ENCODE data around the gene ANTXR1.

The ANTXR1 gene

DNA sequence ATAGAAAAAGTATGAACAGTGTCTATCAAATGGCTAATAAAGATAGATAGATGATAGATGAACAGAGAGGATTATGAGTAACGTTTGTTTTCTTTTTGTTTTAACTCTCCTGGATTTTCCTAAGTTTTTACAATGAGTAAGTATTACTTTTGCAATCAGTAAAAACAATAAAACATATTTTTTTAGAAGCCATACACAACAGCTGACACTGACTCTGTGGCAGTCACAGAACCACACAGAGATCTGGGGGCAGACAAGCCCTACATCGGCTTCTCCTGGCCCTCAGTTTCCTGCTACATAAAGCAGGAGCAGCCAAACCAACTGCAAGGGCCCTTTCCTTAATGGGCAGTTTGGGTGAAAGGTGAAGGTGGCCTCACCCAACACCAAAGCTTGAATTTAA, 63.6 kb downstream of the ANTXR1 start:
- no peak for DNase-seq

DNA sequence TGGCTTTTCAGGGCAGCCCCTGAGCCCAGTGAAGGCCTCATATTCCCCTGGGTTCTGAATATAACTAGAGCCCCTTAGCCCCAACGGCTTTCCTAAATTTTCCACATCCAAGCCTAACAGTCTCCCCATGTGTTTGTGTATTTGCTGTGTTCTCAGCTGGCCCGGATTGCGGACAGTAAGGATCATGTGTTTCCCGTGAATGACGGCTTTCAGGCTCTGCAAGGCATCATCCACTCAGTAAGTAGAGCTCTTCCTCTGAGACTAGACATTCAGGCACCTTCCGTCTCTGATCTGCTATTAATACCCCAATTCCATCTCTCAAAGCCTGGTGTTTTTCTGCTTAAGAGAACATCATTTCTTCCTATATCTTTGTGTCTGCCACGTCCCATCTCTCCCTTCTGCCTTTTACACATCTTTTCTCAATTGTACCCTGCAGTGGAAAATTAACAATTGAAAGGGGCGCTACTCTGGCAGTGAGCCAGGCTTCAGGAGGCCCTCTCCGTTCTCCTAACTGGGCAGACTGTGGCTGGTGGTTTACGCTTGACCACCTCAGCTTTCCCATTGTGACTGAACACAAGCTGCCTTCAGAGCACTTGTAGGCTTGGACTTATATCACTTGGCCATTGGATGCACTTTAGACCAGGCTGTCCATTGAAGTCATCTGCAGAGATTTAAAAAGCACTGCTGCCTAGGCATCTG, 64.4 kb downstream of the ANTXR1 start:
- no peak for DNase-seq

DNA sequence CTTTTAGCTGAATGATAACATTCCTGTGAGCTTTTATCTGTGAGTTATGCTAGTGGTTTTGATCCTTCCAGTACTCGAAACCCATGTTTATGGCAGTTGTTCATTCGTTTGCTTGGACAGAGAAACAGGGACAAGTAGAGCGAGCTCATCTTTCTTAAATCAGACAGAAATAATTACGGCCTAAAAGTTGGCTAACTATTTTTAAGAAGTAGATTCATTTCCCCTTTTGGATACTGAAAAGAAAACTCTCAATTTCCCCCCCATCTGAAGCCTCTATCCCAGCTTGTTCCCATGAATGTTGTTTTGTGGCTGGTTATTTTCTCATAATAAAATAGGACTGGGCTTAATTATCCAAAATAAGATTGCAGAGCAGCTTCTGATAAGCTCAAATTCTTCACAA, 67.1 kb downstream of the ANTXR1 start:
- DNase-seq: no peak

DNA sequence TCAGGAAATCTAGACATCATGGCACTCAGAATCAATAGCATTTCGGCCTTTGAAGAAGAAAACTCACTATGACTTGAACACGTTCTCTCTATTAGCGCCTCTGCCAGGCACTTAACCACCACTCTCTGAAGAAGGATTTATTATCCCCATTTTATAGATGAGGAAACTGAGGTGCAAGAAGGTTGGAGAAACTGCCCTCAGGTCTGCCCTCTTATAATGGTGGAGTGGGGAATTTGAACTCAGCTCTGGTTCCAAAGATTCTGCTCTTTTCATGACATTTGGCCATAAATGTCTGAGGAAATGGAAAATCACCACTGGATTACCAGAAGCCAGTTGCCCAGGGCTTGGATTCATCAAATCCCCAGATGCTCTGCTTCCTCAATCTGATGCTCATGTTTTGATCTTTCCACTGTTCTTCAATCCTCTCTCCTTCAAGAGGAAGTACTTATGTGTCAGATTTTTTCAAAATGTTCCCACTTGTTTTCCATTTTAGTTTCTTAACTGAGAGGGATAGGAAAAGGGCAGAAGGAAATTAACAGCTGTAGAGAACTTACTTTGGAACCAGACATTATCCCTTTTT, 68.1 kb downstream of the ANTXR1 start:
- DNase-seq: no peak

DNA sequence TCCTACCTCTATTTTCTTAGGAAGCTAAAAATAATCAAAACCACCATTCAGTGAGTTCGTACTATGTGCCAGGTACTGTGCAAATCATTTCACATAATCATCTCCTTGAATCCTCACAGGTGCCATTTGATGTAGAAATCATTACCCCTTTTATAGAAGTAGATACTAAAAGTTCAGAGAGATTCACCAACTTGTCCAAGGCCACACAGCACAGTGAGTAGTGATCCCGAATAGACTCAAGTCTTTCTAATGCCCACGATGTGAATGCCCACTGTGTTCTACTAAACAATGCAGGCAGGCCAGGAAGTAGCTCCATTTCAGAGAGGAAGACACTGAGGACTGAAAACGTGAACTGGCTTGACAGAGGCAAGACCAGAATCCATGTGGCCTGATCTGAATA, 68.8 kb downstream of the ANTXR1 start:
- DNase-seq: no peak

DNA sequence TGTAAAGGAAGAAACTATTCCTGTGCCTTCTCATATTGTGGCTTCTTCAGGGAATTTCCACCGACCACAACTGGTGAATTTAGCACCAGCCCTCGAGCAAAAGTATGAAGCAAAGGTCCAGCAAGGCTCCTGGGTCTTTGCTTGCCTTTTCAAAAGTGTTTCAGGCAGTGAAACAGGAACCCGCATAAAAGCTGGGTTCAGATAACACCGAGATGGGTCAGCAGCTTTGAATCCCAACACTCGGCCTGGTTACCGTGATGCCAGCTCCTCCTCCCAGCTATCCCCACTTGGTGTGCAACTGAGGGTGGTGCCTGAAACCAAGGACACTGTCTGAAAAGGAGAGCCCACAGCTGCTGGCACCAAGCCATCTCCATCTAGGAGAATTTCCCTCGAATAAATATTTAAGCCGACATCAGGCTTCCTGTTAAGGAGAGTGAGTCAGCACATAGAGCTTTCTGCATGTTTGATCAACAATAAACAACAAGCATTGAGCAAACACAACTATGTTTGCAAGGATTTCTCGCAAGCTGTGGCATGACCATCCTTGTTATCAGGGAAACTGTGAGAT, 69.5 kb downstream of the ANTXR1 start:
- DNase-seq: no peak

DNA sequence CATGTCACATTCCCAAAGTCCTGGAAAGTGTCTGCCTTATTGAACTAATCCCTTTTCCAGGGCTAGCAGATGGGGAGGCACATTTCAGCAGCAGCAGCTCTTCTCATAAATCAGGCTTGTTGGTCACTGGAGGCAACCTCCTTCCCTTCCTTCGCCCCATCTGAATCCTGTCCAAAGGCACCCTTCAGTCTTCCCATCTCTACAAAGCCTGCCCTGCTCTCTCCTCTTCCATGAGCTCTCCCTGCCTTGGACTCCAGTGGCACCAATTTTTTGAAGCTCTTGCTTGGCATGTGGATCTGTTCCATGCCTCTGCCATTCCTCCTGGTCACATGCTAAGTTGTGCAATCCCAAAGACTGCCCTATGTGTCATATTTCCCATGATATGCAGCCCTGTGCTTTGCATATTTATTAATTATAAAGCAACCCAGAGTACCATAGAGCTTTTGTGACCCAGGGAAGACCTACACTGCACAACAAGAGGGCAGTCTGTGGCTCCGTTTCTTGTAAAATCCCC, 70.3 kb downstream of the ANTXR1 start:
- no peak for DNase-seq

DNA sequence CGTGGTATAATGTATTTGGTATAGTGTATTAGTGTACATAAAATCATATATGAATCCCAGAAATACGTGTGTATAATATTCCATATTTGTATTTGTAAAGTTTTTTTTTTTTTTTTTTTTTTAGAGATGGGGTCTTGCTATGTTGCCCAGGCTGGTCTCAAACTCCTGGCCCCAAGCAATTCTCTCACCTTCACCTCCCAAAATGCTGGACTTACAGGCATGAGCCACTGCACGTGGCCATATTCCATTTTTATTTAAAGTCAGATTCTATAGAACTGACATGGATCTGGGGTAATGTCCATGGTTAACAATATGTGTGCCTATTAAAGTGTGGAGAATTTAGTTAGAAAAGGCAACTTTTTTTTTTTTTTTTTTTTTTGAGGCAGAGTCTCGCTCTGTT, 71.5 kb downstream of the ANTXR1 start:
- no peak for DNase-seq

DNA sequence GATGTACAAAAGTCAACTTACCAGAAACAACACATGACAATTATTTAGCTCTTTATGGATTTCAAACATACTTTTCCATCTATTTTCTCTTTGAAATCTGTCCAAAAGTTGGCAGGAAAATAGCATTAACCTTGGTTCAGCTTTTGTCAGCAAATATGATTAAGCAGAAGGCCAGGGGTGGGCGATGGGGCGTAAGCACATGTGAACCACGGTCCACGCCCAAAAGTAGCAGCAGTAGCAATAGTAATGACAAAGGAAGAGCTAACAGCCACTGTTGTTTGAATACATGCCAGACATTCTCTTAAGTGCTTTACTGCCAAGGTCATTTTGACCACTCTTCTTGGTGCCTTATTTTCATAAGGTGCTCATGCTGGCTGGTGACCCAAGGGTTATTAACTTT, 73.5 kb downstream of the ANTXR1 start:
- no peak for DNase-seq

DNA sequence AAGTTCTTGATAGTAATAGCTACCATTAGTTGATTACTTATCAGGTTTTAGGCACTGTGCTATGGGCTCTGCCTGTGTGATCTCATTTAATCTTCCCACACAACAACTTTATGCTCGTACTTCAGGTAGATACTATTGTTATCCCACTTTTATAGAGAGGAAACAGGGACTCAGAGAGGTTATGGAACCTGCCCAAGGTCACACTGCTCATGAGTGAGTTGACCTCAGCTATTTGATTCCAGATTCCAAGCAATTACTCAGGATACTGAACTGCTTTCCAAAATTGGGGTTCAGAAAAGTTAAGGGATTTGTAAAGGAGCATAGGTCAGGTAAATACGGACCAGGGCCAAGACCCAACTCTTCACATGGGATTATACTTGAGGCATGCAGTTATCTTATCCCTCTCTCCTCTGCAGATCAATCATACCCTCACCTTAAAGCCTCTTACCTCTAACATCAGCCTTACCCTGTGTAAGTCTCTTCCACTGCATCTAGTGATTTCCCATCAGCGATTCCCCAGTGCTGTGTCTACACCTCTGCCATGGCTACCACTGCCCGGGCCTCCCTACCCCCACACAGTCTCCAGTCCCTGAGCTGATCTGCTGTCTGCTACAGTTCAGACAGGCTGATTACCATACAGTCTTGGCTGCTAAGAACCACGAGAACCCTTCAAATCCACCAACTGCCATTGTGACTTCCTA, 74.4 kb downstream of the ANTXR1 start:
- DNase-seq: no peak

DNA sequence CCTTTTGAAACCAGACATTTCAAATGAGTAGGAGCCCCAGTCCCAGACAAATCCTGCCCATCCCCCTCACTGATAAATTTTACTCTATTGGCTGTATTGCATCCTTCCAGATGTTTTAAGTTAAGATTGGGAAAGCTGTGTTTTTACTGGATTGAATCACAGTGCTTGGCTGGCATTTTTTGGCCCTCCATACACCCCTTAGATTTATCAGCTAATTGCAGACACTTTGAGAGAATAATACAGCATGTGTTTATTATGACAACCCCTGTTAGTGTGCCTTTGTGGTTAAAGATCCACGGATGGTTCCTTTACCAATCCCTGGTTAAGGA, 74.9 kb downstream of the ANTXR1 start:
- DNase-seq: no peak

DNA sequence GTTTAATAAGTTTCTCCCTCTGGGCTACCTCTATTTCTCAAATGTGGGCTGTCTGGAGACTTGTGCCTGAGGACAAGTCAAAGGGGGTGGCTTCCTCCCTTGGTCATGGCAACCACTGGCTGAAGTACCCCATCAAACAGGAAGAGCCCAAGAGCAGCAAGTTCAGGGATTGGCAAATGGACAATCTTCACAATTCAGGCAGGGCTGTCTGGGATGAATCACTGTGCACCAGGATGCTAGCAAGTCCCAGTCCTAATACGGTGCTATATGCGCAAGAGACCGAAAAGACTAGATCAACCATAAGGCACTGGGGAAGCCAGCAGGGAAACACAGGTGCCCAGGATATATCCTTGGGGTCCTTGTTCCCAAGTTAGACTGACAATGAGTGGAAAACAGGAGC, 75.5 kb downstream of the ANTXR1 start:
- DNase-seq: no peak

DNA sequence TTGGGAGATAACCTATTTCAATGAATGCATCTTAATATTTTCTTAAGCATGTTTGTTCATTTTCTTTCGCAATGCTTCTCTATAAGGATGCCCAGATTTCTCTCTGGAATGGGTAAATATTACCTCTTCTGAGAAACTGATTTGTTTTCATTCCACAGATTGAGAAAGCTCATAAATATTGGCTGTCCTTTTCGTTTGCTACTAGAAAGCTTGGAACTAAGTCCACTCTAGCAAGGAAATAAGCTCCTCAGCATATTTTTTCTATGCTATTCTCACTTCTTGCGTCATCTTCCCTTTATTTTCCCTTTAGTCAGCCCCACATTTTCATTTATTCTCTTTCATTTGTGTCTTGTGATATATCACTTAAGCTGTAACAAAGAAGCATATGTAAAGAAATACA, 76.3 kb downstream of the ANTXR1 start:
- no peak for DNase-seq

DNA sequence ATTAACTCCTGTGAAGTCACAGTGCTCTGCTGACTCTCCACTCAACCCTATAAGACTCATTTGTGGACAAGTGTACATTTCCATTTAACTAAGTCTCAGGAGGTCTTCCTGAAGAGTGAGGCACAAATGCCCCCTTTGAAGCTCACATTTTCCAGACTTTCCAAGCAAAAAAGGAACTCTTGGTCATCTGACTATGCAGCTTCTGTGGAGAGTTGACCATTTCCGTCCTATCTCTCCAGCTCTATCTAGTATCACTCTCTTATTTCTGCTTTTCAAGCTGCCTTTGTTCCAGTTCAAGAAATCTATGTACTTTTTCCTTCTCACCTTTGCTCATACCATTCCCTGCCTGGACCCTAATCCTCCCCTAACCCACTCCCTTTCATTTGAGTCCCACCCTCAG, 77.0 kb downstream of the ANTXR1 start:
- DNase-seq: no peak

DNA sequence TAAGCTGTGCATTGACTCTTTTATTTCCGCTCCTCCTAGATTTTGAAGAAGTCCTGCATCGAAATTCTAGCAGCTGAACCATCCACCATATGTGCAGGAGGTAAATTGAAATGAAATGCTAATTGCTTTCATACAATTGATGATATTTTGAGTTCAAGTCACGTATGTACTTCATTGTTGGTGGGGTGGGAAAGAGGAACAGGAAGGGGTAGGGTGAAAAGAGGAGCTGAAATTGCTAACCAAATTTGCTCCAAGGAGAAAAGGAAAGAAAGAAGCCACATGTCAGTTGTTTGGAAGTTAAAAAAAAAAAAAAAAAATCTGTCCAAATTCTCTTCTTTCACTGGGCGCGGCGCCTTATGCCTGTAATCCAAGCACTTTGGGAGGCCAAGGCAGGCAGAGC, 77.8 kb downstream of the ANTXR1 start:
- no peak for DNase-seq

DNA sequence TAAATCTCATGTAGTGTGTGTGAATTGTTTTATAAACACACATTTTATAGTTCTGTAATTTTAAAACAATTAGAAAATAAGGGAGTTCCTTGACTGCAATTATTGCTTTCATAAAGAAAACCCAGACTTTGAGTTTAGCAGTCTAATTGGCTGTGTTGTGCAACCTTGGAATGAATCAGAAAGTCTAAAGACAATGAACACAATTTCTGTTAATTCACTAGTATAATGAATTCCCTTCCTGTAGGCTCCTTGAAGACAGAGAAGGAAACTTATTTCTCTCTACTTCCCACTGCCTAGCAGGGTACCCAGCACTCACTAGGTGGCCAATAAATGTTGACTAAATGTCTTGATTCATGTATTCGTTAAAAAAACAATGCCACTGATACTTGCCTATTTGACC, 79.9 kb downstream of the ANTXR1 start:
- no peak for DNase-seq

DNA sequence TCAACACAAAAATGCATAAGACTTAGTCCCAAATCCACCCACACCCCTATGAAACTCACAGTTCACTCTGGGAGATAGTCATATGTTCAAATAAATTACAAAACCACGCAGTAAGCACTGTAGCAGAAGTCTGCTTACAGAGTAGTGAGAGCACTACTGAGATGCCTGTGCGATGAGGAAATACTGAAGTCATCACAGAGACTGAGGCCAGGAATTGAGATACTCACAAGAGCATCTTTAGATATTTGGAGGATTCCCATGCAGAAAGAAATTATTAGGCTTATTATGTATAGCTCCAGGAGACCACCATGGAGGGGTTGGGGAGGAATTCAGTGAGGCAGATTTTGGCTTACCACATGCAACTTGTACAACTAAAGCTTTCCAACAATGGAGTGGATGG, 82.3 kb downstream of the ANTXR1 start:
- no peak for DNase-seq

DNA sequence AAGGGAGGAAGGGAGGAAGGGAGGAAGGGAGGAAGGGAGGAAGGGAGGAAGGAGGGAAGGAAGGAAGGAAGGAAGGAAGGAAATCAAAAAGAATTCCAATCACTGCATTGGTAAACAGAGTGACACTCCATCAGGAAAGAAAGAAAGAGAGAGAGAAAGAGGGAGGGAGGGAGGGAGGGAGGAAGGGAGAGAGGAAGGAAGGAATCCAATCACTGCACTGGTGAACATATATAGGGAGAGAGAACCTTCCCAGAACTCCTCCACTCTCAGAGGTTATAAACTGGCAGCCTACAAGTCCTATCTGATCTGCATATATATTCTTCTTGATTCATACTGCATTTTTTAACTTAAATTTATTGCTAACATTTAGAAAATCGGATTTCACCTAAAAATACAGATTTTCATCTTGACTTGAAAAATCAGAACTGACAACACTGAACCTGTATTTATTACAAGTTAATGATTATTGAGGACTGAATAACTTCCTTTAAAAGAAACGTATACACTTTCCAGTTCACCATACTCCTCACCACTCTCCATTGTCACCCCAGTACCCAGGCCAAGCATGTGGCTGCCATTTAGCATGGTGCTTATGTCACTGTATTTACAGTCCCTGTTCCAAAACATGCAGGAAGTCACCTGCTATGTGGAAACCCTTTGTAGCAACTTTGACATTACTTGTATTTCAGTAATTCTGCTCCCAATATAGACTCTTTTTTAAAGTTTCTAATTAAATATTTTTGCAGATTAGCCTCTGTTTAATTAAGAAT, 83.5 kb downstream of the ANTXR1 start:
- no peak for DNase-seq

DNA sequence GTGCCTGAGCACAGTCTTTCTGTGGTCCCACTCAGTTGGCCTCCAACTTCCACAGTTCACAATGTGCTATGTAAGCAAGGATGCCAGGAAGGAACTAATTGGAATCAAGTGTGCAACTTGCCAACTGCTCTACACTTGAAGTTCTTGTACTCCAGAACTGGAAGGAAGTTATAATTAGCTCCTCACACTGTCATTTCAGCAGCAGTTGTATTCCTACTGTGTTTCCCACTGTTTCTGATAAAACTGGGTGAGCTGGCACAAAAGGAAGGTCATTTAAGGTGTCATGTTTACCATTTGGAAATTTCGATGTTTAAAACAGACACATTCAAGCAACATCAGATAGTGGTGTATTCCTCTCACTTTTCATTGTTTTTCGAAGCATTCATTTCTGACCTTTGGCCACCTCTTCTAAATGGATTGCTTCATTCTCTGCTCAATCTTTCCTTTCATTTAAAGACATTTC, 84.2 kb downstream of the ANTXR1 start:
- no peak for DNase-seq

DNA sequence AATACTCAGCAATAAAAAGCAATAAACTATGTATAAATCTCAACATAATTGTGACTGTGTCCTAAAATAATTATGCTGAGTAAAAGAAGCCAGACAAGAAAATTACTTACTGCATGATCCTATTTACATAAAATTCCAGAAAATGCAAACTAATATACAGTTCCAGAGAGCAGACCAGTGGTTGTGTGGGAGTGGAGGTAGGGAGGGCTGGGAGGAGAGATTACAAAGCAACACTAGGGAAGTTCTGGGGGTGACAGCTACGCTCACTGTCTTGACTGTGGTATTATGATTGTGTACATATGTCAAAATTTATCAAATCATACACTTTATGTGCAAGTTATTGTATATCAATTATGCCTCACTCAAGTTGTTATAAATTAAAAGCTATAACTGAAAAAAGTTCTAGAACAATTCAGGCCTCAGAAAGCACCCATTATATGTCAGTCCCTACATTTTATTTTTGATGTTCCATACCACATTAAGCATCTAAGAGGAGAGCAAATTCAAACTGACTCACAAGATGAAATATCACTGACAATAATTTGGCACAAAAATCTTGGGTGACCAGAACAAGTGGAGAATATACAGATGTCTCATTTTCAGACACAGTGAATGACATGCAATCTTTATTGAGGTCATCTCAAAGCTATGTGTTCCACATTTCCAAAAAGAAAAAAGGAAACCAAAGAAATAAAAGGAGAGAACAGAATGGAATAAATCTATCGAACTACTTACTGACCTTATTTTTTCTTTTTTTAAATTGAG, 85.1 kb downstream of the ANTXR1 start:
- no peak for DNase-seq

DNA sequence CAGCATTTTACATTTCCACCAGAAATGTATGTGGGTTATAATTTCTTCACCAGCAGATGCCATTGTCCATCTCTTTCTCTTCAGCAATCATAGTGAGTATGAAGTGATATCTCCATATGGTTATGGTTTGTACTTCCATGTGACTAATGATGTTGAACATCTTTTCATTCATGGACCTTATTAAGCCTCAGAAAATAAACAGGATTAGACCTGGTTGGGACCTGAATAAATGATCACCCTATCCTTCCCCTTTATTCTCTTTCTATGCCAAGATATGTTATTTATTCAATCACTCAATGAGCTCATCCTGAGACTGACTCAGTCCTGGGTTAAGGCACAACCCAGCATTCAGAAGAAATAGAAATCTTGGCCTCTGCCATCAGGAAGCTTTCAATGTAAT, 86.6 kb downstream of the ANTXR1 start:
- no peak for DNase-seq

DNA sequence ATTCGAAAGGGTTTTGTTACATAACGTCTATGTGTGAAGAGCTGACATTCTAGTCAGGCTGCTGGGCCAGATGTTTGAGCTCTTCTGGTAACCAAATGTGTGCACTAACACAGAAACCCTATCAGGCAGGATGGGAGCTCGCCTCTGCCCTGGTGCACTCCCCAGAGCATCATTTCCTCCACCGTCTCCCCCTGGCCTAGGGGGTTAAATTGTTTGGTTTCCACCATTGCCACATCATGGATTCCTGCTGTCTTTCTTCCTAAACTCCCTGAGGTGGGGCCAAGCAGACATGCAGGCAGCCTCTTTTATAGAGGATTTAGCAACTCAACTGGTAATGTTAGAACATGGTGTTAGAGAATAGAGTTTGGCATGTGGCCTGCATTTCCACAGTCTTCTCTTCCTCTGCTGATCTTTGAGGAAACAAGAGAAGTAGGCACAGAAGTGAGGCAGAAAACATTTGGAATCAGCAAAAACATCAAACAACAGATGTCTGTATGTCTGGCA, 87.3 kb downstream of the ANTXR1 start:
- DNase-seq: no peak
